NCI-H1092 treated with DMSO at 0.1 percent for 48 hours (cell line): ENCODE results near the gene TRO.

Source experiments
- DNase-seq: peaks from one replicate; lab custom pipeline; 2025; lab: John Stamatoyannopoulos, UW

The TRO gene

DNA sequence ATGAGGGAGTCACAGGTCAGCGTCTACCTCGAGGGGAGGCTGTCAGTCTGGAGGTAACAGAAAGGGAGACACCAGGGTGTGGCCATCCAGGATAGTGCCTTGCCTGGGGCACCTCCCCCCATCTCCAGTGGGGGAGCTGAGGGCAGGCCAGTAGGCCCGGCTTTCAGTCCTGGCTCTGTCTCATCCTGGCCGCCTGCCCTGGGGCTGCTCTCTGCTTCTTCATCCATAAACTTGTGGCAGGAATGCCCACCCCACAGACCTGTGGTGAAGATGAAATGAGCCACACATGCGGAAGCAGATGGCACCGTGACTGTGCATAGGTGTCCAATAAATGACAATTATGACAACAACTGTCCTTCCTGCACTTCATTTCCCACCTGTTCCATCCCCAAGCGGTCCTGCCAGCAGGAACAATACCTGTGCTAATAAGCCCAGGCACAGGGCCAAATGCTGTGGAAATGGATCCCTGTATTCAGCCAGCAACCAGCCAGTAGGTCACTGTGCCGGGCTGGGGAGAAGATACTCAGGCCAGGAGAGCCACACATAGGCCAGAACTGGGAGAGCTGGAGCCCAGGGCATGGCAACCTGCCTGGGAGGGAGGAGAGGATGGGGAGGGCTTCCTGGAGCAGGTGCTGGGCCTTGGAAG, 30.2 kb downstream of the TRO start:
- peak; percentile 90 for DNase-seq

DNA sequence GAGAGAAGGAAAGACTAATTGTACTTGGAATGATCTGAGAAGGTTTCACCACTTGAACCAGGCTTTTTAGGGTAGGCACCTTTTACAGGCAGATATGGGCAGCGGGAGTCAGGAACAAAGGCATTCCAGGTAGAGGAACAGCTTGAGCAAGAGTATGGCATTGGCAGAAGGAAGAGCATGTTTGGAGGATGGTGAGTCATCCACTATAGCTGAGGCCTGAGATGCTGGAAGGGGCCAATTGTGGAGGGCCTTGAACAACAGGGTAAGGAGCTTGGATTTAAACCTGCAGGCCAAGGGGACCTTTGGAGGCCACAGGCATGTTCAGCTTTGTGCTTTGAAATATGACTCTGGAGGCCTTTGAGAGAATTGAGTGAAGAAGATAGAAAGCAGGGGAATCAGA, 41.1 kb downstream of the TRO start:
- DNase-seq = no peak

DNA sequence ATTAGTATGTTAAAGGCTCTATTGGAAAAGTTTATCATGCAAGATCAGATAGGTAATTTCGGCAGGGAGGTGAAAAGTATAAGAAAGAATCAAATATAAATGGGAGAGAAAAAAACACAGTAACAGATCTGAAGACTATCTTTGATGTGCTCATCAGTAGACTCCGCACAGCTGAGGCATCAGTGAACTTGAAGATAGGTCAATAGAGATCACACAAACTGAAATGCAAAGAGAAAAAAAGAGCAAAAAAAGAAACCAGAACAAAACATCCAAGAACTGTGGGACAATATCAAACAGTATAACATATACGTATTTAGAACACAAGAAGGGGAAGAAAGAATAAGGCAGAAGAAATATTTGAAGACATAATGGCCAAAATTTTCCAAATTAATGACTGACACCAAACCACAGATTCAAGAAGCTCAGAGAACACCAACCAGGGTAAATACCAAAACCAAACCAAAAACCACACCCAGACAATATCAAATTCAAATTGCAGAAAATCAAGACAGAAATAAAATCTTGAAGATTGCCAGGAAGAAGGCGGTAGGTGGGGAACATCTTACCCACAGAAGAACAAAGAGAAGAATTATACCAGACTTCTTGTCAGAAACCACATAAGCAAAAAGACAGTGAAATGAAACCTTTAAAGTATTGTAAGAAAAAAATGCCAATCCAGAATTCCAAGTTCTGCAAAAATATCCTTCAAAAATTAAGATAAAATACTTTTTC, 44.3 kb downstream of the TRO start:
- DNase-seq = no peak

DNA sequence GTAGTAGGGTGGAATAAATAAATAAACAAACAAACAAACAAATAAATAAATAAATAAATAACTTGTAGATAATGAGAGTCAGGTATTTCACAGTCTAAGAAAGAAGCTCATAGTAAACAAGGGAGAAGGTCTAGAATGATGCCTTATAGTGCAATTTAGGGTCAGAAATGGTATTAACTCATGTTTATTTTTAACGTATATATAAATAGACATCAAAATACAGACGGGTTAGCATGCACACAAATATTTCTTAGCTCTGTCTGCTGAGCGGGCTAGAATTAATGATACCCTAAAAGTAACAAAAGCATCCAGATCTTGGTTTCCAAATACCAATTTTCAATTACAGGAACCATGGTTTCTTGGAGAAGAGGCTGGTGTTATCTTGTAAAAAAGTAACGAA, 56.8 kb downstream of the TRO start:
- no peak for DNase-seq

DNA sequence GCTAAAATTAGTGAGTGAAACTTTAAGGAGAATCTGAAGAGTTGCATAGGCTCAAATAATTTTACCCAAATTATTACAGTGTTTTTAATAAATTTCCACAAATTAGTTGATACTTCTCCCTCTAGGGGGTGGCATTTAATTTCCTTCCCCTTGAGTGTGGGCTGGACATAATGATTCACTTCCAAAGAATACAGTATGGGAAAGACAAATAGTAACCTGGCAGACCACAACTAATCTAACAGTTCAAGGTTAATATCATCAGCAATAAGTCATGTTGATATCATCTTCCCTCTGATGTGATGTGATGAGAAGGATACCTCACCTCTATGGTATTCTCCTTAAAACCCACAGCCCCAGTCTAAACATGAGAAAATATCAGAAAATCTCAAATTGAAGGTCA, 57.8 kb downstream of the TRO start:
- DNase-seq = no peak

DNA sequence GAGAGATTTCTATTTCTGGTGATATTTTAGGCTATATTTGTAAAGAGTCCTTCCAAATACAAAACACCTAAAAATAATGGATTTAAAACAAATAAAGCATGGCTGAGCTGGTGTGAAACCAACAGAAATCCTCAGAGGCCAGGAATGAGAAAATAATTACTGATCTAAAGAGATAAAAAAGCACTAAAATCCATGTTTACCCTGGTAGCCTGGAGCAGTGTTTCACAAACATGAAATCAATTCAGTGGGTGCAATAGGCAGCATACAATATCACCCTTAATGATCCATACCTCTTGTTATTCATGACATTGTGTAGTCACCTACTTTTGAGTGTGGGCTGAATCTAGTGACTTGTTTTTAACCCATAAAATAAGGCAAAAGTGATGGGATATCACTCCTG, 58.8 kb downstream of the TRO start:
- no peak for DNase-seq

DNA sequence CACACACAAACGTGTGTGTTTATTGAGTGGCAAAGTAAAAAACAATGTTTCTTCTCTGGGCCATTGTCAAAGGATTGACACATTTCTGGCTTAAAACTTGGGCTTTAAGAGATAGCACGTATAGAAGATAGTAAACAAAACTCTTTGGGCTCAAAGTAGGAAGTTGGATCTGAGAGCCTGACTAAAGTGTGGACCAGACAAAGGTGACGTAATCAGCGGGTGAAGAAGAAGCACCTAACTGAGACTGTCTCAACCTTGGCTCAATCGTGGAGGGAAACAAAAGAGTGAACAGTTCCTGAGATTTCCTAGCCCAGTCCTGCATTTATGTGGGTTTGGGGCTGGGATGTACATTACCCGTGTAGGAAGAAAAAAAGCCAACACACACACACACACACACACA, 59.7 kb downstream of the TRO start:
- no peak for DNase-seq
